GM18499 (cell line): ENCODE measurements around the gene ANKRD49.

Experiments
- ATAC-seq: cut with Tn5 transposase; IDR thresholded peaks from one replicate; pipeline ENCODE4 v1.9.1; 2021; ENCODE audit warnings: moderate number of reproducible peaks; ENCODE audit not compliant: insufficient read depth, unreplicated experiment

ANKRD49 gene

GRCh38 chr11:94537031-94537600 is 43.3 kb downstream of the ANKRD49 start:
- ATAC-seq, result no peak

DNA sequence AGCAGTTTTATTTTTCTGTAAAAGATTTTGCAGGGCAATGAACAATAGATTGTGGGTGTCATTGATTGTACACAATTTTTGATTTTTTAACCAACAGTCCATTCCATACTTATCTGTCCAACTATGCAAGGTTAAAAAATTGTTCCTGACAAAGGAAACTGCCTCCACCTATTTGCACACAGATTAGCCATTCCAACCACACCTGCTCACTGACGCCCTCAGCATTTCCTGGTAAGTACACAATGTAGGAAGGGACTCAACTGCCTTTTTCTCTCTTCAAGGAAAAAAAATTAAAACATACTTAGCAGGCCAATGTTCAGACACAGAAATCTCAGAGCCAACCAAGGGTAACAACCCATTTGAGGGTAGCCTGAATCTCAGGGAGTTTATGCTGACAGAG is 45.6 kb downstream of the ANKRD49 start:
- ATAC-seq, result no peak

DNA sequence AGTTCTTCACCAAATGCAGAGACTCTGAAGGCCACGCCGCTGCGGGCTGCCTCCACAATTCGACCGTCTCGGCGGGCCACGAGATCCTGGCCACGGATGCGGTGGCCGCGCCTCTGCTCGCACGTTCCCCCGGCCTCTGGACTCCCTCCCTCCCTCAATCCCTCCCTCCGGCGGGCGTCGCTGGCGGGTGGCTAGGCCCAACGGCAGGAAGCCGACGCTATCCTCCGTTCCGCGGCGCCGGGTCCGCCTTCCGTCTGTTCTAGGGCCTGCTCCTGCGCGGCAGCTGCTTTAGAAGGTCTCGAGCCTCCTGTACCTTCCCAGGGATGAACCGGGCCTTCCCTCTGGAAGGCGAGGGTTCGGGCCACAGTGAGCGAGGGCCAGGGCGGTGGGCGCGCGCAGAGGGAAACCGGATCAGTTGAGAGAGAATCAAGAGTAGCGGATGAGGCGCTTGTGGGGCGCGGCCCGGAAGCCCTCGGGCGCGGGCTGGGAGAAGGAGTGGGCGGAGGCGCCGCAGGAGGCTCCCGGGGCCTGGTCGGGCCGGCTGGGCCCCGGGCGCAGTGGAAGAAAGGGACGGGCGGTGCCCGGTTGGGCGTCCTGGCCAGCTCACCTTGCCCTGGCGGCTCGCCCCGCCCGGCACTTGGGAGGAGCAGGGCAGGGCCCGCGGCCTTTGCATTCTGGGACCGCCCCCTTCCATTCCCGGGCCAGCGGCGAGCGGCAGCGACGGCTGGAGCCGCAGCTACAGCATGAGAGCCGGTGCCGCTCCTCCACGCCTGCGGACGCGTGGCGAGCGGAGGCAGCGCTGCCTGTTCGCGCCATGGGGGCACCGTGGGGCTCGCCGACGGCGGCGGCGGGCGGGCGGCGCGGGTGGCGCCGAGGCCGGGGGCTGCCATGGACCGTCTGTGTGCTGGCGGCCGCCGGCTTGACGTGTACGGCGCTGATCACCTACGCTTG is 50.2 kb downstream of the ANKRD49 start, which contains the start of gene FUT4:
Gene FUT4 (plus strand): TSS at position 227 of the 951 bp plus-strand sequence. CDS start 213 bp downstream, at position 440.
- ATAC-seq, result peak; percentile 56

DNA sequence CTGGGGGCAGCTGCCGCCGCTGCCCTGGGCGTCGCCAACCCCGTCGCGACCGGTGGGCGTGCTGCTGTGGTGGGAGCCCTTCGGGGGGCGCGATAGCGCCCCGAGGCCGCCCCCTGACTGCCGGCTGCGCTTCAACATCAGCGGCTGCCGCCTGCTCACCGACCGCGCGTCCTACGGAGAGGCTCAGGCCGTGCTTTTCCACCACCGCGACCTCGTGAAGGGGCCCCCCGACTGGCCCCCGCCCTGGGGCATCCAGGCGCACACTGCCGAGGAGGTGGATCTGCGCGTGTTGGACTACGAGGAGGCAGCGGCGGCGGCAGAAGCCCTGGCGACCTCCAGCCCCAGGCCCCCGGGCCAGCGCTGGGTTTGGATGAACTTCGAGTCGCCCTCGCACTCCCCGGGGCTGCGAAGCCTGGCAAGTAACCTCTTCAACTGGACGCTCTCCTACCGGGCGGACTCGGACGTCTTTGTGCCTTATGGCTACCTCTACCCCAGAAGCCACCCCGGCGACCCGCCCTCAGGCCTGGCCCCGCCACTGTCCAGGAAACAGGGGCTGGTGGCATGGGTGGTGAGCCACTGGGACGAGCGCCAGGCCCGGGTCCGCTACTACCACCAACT is 51.0 kb downstream of the ANKRD49 start:
- ATAC-seq, result peak; percentile 0

GRCh38 chr11:94545264-94546161 is 51.7 kb downstream of the ANKRD49 start:
- no peak for ATAC-seq

- no peak for ATAC-seq
These were observed 52.3 kb downstream of the ANKRD49 start for GRCh38 chr11:94546162-94546470.

GRCh38 chr11:94546886-94547285 is 53.1 kb downstream of the ANKRD49 start:
- no peak for ATAC-seq

GRCh38 chr11:94549146-94549545 is 55.4 kb downstream of the ANKRD49 start:
- ATAC-seq, result no peak
